Activated naive CD8-positive, alpha-beta T cell treated with anti-CD3 and anti-CD28 coated beads for 36 hours (primary cell): ENCODE results near the gene AOPEP. TPM values are rescaled to one million over a fixed set of nuclear protein-coding genes. Genes with fewer than 3 reads are reported as not detected.

ENCODE experiments used
- DNase-seq: peaks from one replicate; pipeline ENCODE4 v3.0.0; 2021
- H3K27ac Mint-ChIP-seq: one replicate; pipeline ENCODE4 v1.8.0; 2022; ENCODE audit warnings: mild to moderate bottlenecking, moderate library complexity, mixed read lengths
- H3K27me3 Mint-ChIP-seq: one replicate; pipeline ENCODE4 v1.8.0; 2022; ENCODE audit warnings: mild to moderate bottlenecking, mixed read lengths
- H3K36me3 Mint-ChIP-seq: one replicate; pipeline ENCODE4 v1.8.0; 2021; ENCODE audit warnings: mild to moderate bottlenecking, mixed read lengths
- H3K4me1 Mint-ChIP-seq: one replicate; pipeline ENCODE4 v1.8.0; 2021; ENCODE audit warnings: mixed read lengths
- H3K4me3 Mint-ChIP-seq: one replicate; pipeline ENCODE4 v1.8.0; 2022; ENCODE audit warnings: mild to moderate bottlenecking, moderate library complexity, mixed read lengths
- H3K9me3 Mint-ChIP-seq: one replicate; pipeline ENCODE4 v1.8.0; 2022; ENCODE audit warnings: mixed read lengths
- total RNA-seq, 2 experiments: library from RNA; stranded (reverse); gene quantifications; one replicate each; pipeline ENCODE4 v1.2.3, GENCODE V29; 2021

The AOPEP gene
- total RNA-seq, 2 experiments from 2014 or later, result 5.0 to 6.8 TPM

- Mint-ChIP-seq H3K4me3 (no peak overlapping the region), H3K4me1 (peaks cover 5% of the 10 kb centered on the region)
These were observed 59.0 kb downstream of the AOPEP start for GRCh38 chr9:94785215-94786169.

GRCh38 chr9:94786586-94786985 is 60.1 kb downstream of the AOPEP start:
- no peaks in the 10 kb centered on the region for H3K9me3 Mint-ChIP-seq
- no peak for DNase-seq
- peaks cover 12% of the 10 kb centered on the region for H3K36me3 Mint-ChIP-seq
- H3K27me3 Mint-ChIP-seq, result no peaks in the 10 kb centered on the region
- H3K27ac Mint-ChIP-seq, result no peak overlapping the region
- H3K4me1 Mint-ChIP-seq, result peaks cover 2% of the 10 kb centered on the region
- no peak overlapping the region for H3K4me3 Mint-ChIP-seq

More at GRCh38 chr9:94785215-94786169, 59.0 kb downstream of the AOPEP start:
- Mint-ChIP-seq H3K36me3 (peaks cover 6% of the 10 kb centered on the region), H3K9me3 (no peaks in the 10 kb centered on the region), H3K27ac (no peak overlapping the region), H3K27me3 (no peaks in the 10 kb centered on the region)
- DNase-seq, result no peak

GRCh38 chr9:94787266-94787665 is 60.8 kb downstream of the AOPEP start:
- Mint-ChIP-seq H3K4me1 (peaks cover 2% of the 10 kb centered on the region), H3K27me3 (no peaks in the 10 kb centered on the region), H3K4me3 (no peak overlapping the region)

GRCh38 chr9:94788570-94789105 is 62.1 kb downstream of the AOPEP start:
- no peak overlapping the region for H3K27ac Mint-ChIP-seq
- no peaks in the 10 kb centered on the region for H3K27me3 Mint-ChIP-seq
- DNase-seq, result no peak
- no peak overlapping the region for H3K4me3 Mint-ChIP-seq
- H3K9me3 Mint-ChIP-seq, result no peaks in the 10 kb centered on the region
- H3K4me1 Mint-ChIP-seq, result peaks cover 3% of the 10 kb centered on the region
- peaks cover 24% of the 10 kb centered on the region for H3K36me3 Mint-ChIP-seq

More at GRCh38 chr9:94787266-94787665, 60.8 kb downstream of the AOPEP start:
- H3K9me3 Mint-ChIP-seq, result no peaks in the 10 kb centered on the region
- peaks cover 12% of the 10 kb centered on the region for H3K36me3 Mint-ChIP-seq
- no peak for DNase-seq
- no peak overlapping the region for H3K27ac Mint-ChIP-seq

GRCh38 chr9:94791435-94791834 is 64.9 kb downstream of the AOPEP start:
- H3K36me3 Mint-ChIP-seq, result peaks cover 42% of the 10 kb centered on the region
- no peaks in the 10 kb centered on the region for H3K9me3 Mint-ChIP-seq
- H3K4me1 Mint-ChIP-seq, result peaks cover 5% of the 10 kb centered on the region

GRCh38 chr9:94792511-94792910 is 66.0 kb downstream of the AOPEP start:
- H3K36me3 Mint-ChIP-seq, result peaks cover 46% of the 10 kb centered on the region
- no peak overlapping the region for H3K4me3 Mint-ChIP-seq
- H3K27ac Mint-ChIP-seq, result no peak overlapping the region
- no peak for DNase-seq
- no peaks in the 10 kb centered on the region for H3K9me3 Mint-ChIP-seq
- peaks cover 4% of the 10 kb centered on the region for H3K4me1 Mint-ChIP-seq
- H3K27me3 Mint-ChIP-seq, result no peaks in the 10 kb centered on the region

More at GRCh38 chr9:94791435-94791834, 64.9 kb downstream of the AOPEP start:
- H3K27me3 Mint-ChIP-seq, result no peaks in the 10 kb centered on the region
- DNase-seq, result no peak
- H3K27ac Mint-ChIP-seq, result no peak overlapping the region
- no peak overlapping the region for H3K4me3 Mint-ChIP-seq

GRCh38 chr9:94794476-94795167 is 68.1 kb downstream of the AOPEP start:
- H3K27ac Mint-ChIP-seq, result no peak overlapping the region
- no peaks in the 10 kb centered on the region for H3K9me3 Mint-ChIP-seq
- H3K4me3 Mint-ChIP-seq, result no peak overlapping the region
- H3K27me3 Mint-ChIP-seq, result no peaks in the 10 kb centered on the region
- no peak for DNase-seq
- H3K4me1 Mint-ChIP-seq, result peaks cover 4% of the 10 kb centered on the region
- peaks cover 44% of the 10 kb centered on the region for H3K36me3 Mint-ChIP-seq

GRCh38 chr9:94796687-94797086 is 70.2 kb downstream of the AOPEP start:
- Mint-ChIP-seq H3K27ac (no peak overlapping the region), H3K36me3 (peaks cover 49% of the 10 kb centered on the region), H3K27me3 (no peaks in the 10 kb centered on the region), H3K4me1 (peaks cover 4% of the 10 kb centered on the region), H3K9me3 (no peaks in the 10 kb centered on the region), H3K4me3 (no peak overlapping the region)
- no peak for DNase-seq

GRCh38 chr9:94798201-94798600 is 71.7 kb downstream of the AOPEP start:
- Mint-ChIP-seq H3K27me3 (no peaks in the 10 kb centered on the region), H3K4me3 (no peak overlapping the region), H3K36me3 (peaks cover 44% of the 10 kb centered on the region), H3K27ac (no peak overlapping the region), H3K9me3 (no peaks in the 10 kb centered on the region), H3K4me1 (peaks cover 16% of the 10 kb centered on the region)
- no peak for DNase-seq

GRCh38 chr9:94798708-94799107 is 72.2 kb downstream of the AOPEP start:
- DNase-seq, result no peak
- peaks cover 43% of the 10 kb centered on the region for H3K36me3 Mint-ChIP-seq
- H3K9me3 Mint-ChIP-seq, result no peaks in the 10 kb centered on the region
- H3K4me1 Mint-ChIP-seq, result peaks cover 21% of the 10 kb centered on the region
- H3K27me3 Mint-ChIP-seq, result no peaks in the 10 kb centered on the region
- H3K27ac Mint-ChIP-seq, result no peak overlapping the region
- H3K4me3 Mint-ChIP-seq, result no peak overlapping the region

GRCh38 chr9:94799578-94800264 is 73.2 kb downstream of the AOPEP start:
- Mint-ChIP-seq H3K36me3 (peaks cover 39% of the 10 kb centered on the region), H3K4me1 (peaks cover 21% of the 10 kb centered on the region), H3K27ac (no peak overlapping the region), H3K4me3 (no peak overlapping the region), H3K9me3 (no peaks in the 10 kb centered on the region), H3K27me3 (no peaks in the 10 kb centered on the region)
- DNase-seq, result no peak

- H3K36me3 Mint-ChIP-seq, result peaks cover 37% of the 10 kb centered on the region
- H3K4me1 Mint-ChIP-seq, result peaks cover 23% of the 10 kb centered on the region
- H3K9me3 Mint-ChIP-seq, result no peaks in the 10 kb centered on the region
- H3K27me3 Mint-ChIP-seq, result no peaks in the 10 kb centered on the region
- no peak overlapping the region for H3K27ac Mint-ChIP-seq
- no peak for DNase-seq
- H3K4me3 Mint-ChIP-seq, result no peak overlapping the region
These were observed 74.1 kb downstream of the AOPEP start for GRCh38 chr9:94800424-94801117.

GRCh38 chr9:94801234-94801633 is 74.7 kb downstream of the AOPEP start:
- no peak overlapping the region for H3K27ac Mint-ChIP-seq
- H3K27me3 Mint-ChIP-seq, result no peaks in the 10 kb centered on the region
- H3K4me3 Mint-ChIP-seq, result no peak overlapping the region
- no peaks in the 10 kb centered on the region for H3K9me3 Mint-ChIP-seq
- DNase-seq, result no peak
- H3K4me1 Mint-ChIP-seq, result peaks cover 25% of the 10 kb centered on the region
- H3K36me3 Mint-ChIP-seq, result peaks cover 39% of the 10 kb centered on the region

GRCh38 chr9:94801681-94802080 is 75.2 kb downstream of the AOPEP start:
- Mint-ChIP-seq H3K36me3 (peaks cover 39% of the 10 kb centered on the region), H3K4me1 (peaks cover 29% of the 10 kb centered on the region)

More at GRCh38 chr9:94801681-94802080, 75.2 kb downstream of the AOPEP start:
- H3K9me3 Mint-ChIP-seq, result no peaks in the 10 kb centered on the region
- H3K4me3 Mint-ChIP-seq, result no peak overlapping the region
- no peak overlapping the region for H3K27ac Mint-ChIP-seq
- H3K27me3 Mint-ChIP-seq, result no peaks in the 10 kb centered on the region
- no peak for DNase-seq
